HCT116 (cell line): ENCODE measurements around the gene GCNT2. TPM values are rescaled to one million over a fixed set of nuclear protein-coding genes. Genes with fewer than 3 reads are reported as not detected.

Experiments used
- ATAC-seq: fragments of 200-7000 bp; cut with Tn5 transposase; 2 replicates; pipeline ENCODE4 v1.9.1; 2020; ENCODE audit warnings: mild to moderate bottlenecking, moderate library complexity
- BruUV-seq: library from RNA; stranded (reverse); fragments of 400-500 nt; replicated peaks from 2 replicates; lab custom pipeline; 2021; lab: Mats Ljungman, UMichigan
- CTCF ChIA-PET: fragments of 300-600 bp; sonication (Branson Sonifier 250); formaldehyde crosslinking; loops from one replicate; lab custom pipeline; 2021; ENCODE audit warnings: antibody characterized with exemption; lab: Charles Lee
- POLR2A ChIA-PET: fragments of 300-600, 350-600 bp; sonication (Branson Sonifier 250); formaldehyde crosslinking; loops from one replicate; lab custom pipeline; 2021; ENCODE audit warnings: antibody characterized with exemption; lab: Charles Lee
- RAD21 ChIA-PET, 2 experiments: fragments of 300-600 bp; sonication (Branson Sonifier 250); formaldehyde crosslinking; loops; one replicate each; lab custom pipeline; 2023; ENCODE audit warnings: low total read pairs in 2 of 2; ENCODE audit not compliant: uncharacterized antibody in 2 of 2, unreplicated experiment in 2 of 2, low non-redundant PET in 1 of 2; lab: Charles Lee
- DNase-seq: peaks from one replicate; pipeline ENCODE4 v3.0.0-alpha.2; 2010; ENCODE audit warnings: low read depth, low spot score
- H2AFZ ChIP-seq: fragments of 200-600 bp; shearing (Covaris generic), sonication (generic); 2 replicates; pipeline ENCODE4 v1.6.1; 2017; ENCODE audit warnings: low read depth, mixed run types, mixed read lengths, antibody characterized with exemption, low read length; ENCODE audit not compliant: poor library complexity, severe bottlenecking
- H3K27ac ChIP-seq: 2 replicates; pipeline ENCODE4 v1.5.1; 2012; ENCODE audit warnings: low read depth, low read length
- H3K27me3 ChIP-seq: fragments of 200-600 bp; sonication (generic); 2 replicates; pipeline ENCODE4 v1.6.1; 2016; ENCODE audit warnings: mixed run types, low read length, mixed read lengths; ENCODE audit not compliant: insufficient read depth
- H3K36me3 ChIP-seq, 2 experiments: fragments of 200-500 bp in 1 of 2; fragments of 200-600 bp in 1 of 2; sonication (Bioruptor generic) in 1 of 2; sonication (generic) in 1 of 2; 2 replicates each; pipeline versions ENCODE4 v1.5.1 to v1.6.1; 2014 to 2016; ENCODE audit warnings: low read length in 2 of 2, inconsistent platforms in 1 of 2, mixed read lengths in 1 of 2, mixed run types in 1 of 2; ENCODE audit not compliant: insufficient read depth in 2 of 2, control insufficient read depth in 1 of 2
- H3K4me1 ChIP-seq, 2 experiments: fragments of 200-600 bp in 1 of 2; sonication (generic) in 1 of 2; 2 replicates each; pipeline versions ENCODE4 v1.5.1 to v1.6.1; 2012 to 2017; ENCODE audit warnings: low read length in 2 of 2, inconsistent platforms in 1 of 2, mild to moderate bottlenecking in 1 of 2, mixed read lengths in 1 of 2, mixed run types in 1 of 2, moderate library complexity in 1 of 2; ENCODE audit not compliant: insufficient read depth in 2 of 2, control insufficient read depth in 1 of 2
- H3K4me2 ChIP-seq: fragments of 200-600 bp; sonication (generic); 2 replicates; pipeline ENCODE4 v1.6.1; 2017; ENCODE audit warnings: mixed run types, low read length, mixed read lengths
- H3K4me3 ChIP-seq, 2 experiments: fragments of 200-600 bp in 1 of 2; sonication (generic) in 1 of 2; replicated peaks in 1 of 2; 2 replicates each; pipeline ENCODE4 v1.5.1; 2011 to 2016; ENCODE audit warnings: low read length in 2 of 2, control low read depth in 1 of 2, low read depth in 1 of 2, mild to moderate bottlenecking in 1 of 2, mixed read lengths in 1 of 2, mixed run types in 1 of 2
- H3K79me2 ChIP-seq: fragments of 200-600 bp; sonication (generic); 2 replicates; pipeline ENCODE4 v1.6.1; 2017; ENCODE audit warnings: mild to moderate bottlenecking, mixed run types, low read length, moderate library complexity, mixed read lengths; ENCODE audit not compliant: insufficient read depth
- H3K9ac ChIP-seq: fragments of 200-600 bp; sonication (generic); 2 replicates; pipeline ENCODE4 v1.6.1; 2016; ENCODE audit warnings: low read length, mixed read lengths
- H3K9me2 ChIP-seq: fragments of 200-600 bp; sonication (generic), shearing (Covaris generic); 2 replicates; pipeline ENCODE4 v1.6.1; 2017; ENCODE audit warnings: mixed run types, mild to moderate bottlenecking, moderate library complexity; ENCODE audit not compliant: insufficient read depth
- H3K9me3 ChIP-seq, 2 experiments: fragments of 200-500 bp in 1 of 2; fragments of 200-600 bp in 1 of 2; sonication (Bioruptor generic) in 1 of 2; sonication (generic) in 1 of 2; 2 replicates each; pipeline ENCODE4 v1.6.1; 2014 to 2017; ENCODE audit warnings: low read length in 2 of 2, mixed read lengths in 2 of 2, inconsistent platforms in 1 of 2, low read depth in 1 of 2, mild to moderate bottlenecking in 1 of 2, mixed run types in 1 of 2, moderate library complexity in 1 of 2; ENCODE audit not compliant: control insufficient read depth in 1 of 2, insufficient read depth in 1 of 2
- H4K20me1 ChIP-seq: fragments of 200-600 bp; sonication (generic), shearing (Covaris generic); 2 replicates; pipeline ENCODE4 v1.6.1; 2017; ENCODE audit warnings: mixed run types, mild to moderate bottlenecking, moderate library complexity; ENCODE audit not compliant: insufficient read depth
- ATF3 ChIP-seq: IDR thresholded peaks from 2 replicates; pipeline ENCODE4 v1.6.1; 2012
- CEBPB ChIP-seq: IDR thresholded peaks from 2 replicates; pipeline ENCODE4 v1.6.1; 2012; ENCODE audit warnings: low read depth
- EGR1 ChIP-seq: IDR thresholded peaks from 2 replicates; pipeline ENCODE4 v1.6.1; 2012; ENCODE audit warnings: low read depth
- ELF1 ChIP-seq: IDR thresholded peaks from 2 replicates; pipeline ENCODE4 v1.6.1; 2012; ENCODE audit warnings: low read depth, borderline replicate concordance
- EZH2 ChIP-seq: fragments of 200-600 bp; sonication (generic); IDR thresholded peaks from 2 replicates; pipeline ENCODE4 v1.6.1; 2017; ENCODE audit warnings: antibody characterized with exemption, mixed run types
- EZH2phosphoT487 ChIP-seq: fragments of 200-600 bp; IDR thresholded peaks from 2 replicates; pipeline ENCODE4 v1.6.1; 2018; ENCODE audit warnings: antibody characterized with exemption, borderline replicate concordance
- FOSL1 ChIP-seq: IDR thresholded peaks from 2 replicates; pipeline ENCODE4 v1.6.1; 2012; ENCODE audit warnings: low read depth
- RAD21 ChIP-seq: IDR thresholded peaks from 2 replicates; pipeline ENCODE4 v1.6.1; 2012; ENCODE audit warnings: low read depth, mild to moderate bottlenecking
- REST ChIP-seq: IDR thresholded peaks from 2 replicates; pipeline ENCODE4 v1.6.1; 2012; ENCODE audit warnings: low read depth
- SIN3A ChIP-seq: IDR thresholded peaks from 2 replicates; pipeline ENCODE4 v1.6.1; 2012; ENCODE audit warnings: low read depth
- SRF ChIP-seq: IDR thresholded peaks from 2 replicates; pipeline ENCODE4 v1.6.1; 2012; ENCODE audit warnings: low read depth
- ZBTB33 ChIP-seq: IDR thresholded peaks from 2 replicates; pipeline ENCODE4 v1.6.1; 2011; ENCODE audit warnings: mild to moderate bottlenecking, low read length, moderate library complexity; ENCODE audit not compliant: insufficient replicate concordance; ENCODE audit errors: extremely low read depth
- ZFX ChIP-seq: fragments of 450-650 bp; IDR thresholded peaks from 2 replicates; pipeline ENCODE4 v1.6.1; 2017
- ZNF274 ChIP-seq: fragments of 200-500 bp; sonication (Bioruptor generic); IDR thresholded peaks from 2 replicates; pipeline ENCODE4 v1.6.1; 2014; ENCODE audit warnings: mild to moderate bottlenecking, low read depth, low read length, inconsistent platforms
- intact Hi-C: fragments of 100-400 bp; cut with micrococcal nuclease; formaldehyde crosslinking; loops from 2 replicates; pipeline ENCODE4 v1.10.0; 2022
- total RNA-seq: library from RNA; stranded (reverse); gene quantifications from one replicate; pipeline ENCODE4 v1.2.1, GENCODE V29; 2021; ENCODE audit not compliant: unreplicated experiment

GCNT2 gene
- total RNA-seq, 1 experiment from 2014 or later = 0.74 TPM

- H3K79me2 ChIP-seq = no peaks in the 10 kb centered on the region
- H3K36me3 ChIP-seq = no peaks in the 10 kb centered on the region
- no peak for TF ChIP-seq ZFX
- TF ChIP-seq SRF = no peak
- no peak for TF ChIP-seq EGR1
- TF ChIP-seq REST = no peak
- TF ChIP-seq ZNF274 = no peak
- no peak for TF ChIP-seq ZBTB33
- TF ChIP-seq RAD21 = no peak
- TF ChIP-seq EZH2 = no peak
- no peak for TF ChIP-seq FOSL1
- TF ChIP-seq ATF3 = no peak
- TF ChIP-seq EZH2phosphoT487 = no peak
- TF ChIP-seq ELF1 = no peak
- no peak for TF ChIP-seq SIN3A
- no peak for TF ChIP-seq CEBPB
- intact Hi-C loops = no loop called here
- H3K4me1 ChIP-seq = no peaks in the 10 kb centered on the region
- H3K27me3 ChIP-seq = no peaks in the 10 kb centered on the region
- no TSS peak for BruUV-seq
- no peak overlapping the region for H2AFZ ChIP-seq
- H3K27ac ChIP-seq = no peak overlapping the region
- no peaks in the 10 kb centered on the region for H3K9me2 ChIP-seq
- H4K20me1 ChIP-seq = no peaks in the 10 kb centered on the region
- ATAC-seq = no peak
- ChIA-PET CTCF (no interaction called here), POLR2A (no interaction called here), RAD21 (no interaction called here)
- H3K9me3 ChIP-seq = no peaks in the 10 kb centered on the region
- no peak overlapping the region for H3K4me3 ChIP-seq
- no peak overlapping the region for H3K9ac ChIP-seq
- H3K4me2 ChIP-seq = no peak overlapping the region
- no peak for DNase-seq
Observed at GRCh38 chr6:10579803-10580202, 58.7 kb downstream of the GCNT2 start.
